HG03342 (cell line): ENCODE data around the gene KLHL2.
"Not testable (repeated sequence)": the region's sequence is repeated elsewhere in the genome, so short reads cannot be mapped to it uniquely, and the experiment has no call there.

Experiments used
- ATAC-seq: cut with Tn5 transposase; IDR thresholded peaks from one replicate; pipeline ENCODE4 v1.9.1; 2021; ENCODE audit warnings: mild to moderate bottlenecking, moderate library complexity; ENCODE audit not compliant: unreplicated experiment

The KLHL2 gene

GRCh38 chr4:165327211-165328100 lies 120.1 kb downstream of the KLHL2 start, which contains the start of gene MSMO1:
Gene MSMO1 (plus strand): TSS chr4:165327669. CDS start chr4:165333371, 5,702 bp downstream.
- peak; percentile 98 for ATAC-seq

GRCh38 chr4:165328101-165328425 lies 120.7 kb downstream of the KLHL2 start:
- no peak for ATAC-seq

DNA sequence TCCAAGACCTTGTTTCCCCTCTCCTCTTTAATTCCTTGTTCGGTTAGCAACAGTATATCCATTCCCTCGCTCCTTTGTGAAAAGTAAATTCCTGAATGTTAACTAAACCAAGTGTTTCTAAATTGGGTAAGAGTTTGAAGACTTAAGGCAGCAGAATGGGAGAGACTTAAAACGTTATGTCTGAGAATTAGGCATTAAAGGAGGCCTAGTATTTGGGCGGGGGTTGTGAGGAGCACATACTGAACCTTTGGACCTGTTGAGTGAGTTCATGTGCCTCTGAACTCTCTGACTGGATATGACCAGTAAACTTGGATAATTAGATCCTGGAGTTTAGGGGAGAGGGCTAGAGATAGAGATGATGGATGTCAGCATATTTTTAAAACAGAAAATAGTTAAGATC lies 121.3 kb downstream of the KLHL2 start:
- no peak for ATAC-seq

- no peak for ATAC-seq
Observed at GRCh38 chr4:165330071-165330470, 122.7 kb downstream of the KLHL2 start.

GRCh38 chr4:165330666-165331065 lies 123.3 kb downstream of the KLHL2 start:
- no peak for ATAC-seq

GRCh38 chr4:165331359-165331758 lies 124.0 kb downstream of the KLHL2 start:
- no peak for ATAC-seq

DNA sequence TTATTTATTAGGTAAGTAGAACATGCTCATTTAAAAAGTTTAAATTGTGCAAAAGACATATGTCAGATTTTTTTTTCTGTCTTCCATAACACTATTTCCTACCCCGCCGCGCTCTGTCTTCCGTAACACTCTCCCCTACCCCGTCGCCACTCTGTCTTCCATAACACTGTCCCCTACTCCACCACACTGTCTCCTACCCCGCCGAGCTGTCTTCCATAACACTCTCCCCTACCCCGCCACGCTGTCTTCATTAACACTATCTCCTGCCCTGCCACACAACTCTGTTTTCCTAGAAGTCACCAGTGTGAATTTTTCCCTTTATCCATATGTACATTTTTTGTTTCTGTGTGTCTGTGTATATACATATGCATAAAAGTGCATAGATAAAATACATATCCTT lies 124.5 kb downstream of the KLHL2 start:
- no peak for ATAC-seq

- ATAC-seq = no peak
Observed at GRCh38 chr4:165332502-165332901, 125.1 kb downstream of the KLHL2 start.

DNA sequence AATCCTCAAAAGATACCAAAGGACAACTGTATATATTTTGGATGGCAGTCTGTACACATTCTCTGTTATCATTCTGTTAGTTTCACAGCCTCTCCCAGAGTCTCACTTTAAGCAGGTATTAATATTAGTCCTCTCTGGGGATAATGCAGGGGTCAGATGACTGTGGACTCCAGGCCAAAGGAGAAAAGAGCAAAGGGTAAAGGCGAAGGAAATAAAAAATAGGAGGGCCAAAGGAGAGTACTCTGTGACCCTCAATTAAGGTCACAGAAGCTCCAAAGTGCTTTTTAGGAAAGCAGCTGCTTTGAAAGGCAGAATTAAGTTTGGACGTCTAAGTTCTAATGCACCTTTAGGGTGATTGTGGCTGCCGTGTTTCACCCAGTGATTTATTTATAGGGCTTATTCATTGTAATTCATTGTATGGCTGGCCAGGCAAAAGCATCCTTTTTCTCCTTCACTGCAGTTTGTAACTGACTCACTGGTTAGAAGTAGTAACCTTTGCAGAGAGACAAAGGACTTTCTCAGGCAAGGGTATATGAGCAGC lies 127.9 kb downstream of the KLHL2 start:
- ATAC-seq = no peak

- ATAC-seq = no peak
Observed at GRCh38 chr4:165336743-165337142, 129.4 kb downstream of the KLHL2 start.

GRCh38 chr4:165342340-165342739 lies 135.0 kb downstream of the KLHL2 start:
- ATAC-seq = not testable (repeated sequence)

- no peak for ATAC-seq
Observed at GRCh38 chr4:165343353-165344191, 136.2 kb downstream of the KLHL2 start.

DNA sequence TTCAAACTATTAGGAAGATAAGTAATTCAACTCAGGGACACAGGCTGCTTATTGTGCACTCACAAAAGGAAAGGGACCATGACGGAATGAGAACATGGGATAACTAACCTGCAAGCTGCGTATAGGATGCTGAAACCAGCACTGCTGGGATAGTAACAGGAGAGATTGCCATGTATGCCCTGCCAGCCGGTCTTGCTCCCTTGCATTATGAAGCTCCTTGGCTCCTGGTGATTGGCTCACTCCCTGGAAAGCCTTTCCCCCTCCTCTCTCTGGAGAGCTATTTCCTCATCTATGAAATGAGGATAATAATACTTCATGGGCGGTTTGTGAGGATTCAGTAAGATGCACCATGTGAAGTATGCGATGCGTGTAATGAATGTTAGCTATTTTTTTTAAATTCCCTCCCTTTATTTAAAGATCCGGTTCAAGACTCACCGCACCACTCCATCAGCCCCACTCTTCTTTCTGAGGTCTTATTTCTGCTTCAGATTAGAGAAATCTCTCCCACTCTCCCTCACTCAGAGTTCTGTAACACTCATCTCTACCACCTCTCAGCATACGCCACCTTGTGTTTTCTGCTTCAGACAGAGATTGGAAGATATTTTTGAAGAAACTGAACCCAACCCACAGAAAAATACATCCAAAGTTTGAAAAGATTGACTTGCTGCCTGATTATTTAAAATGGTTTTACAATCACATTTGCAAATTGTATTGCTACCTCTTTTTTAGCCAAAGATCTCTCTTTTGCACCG lies 138.5 kb downstream of the KLHL2 start:
- no peak for ATAC-seq

- no peak for ATAC-seq
Observed at GRCh38 chr4:165347647-165348569, 140.5 kb downstream of the KLHL2 start.

DNA sequence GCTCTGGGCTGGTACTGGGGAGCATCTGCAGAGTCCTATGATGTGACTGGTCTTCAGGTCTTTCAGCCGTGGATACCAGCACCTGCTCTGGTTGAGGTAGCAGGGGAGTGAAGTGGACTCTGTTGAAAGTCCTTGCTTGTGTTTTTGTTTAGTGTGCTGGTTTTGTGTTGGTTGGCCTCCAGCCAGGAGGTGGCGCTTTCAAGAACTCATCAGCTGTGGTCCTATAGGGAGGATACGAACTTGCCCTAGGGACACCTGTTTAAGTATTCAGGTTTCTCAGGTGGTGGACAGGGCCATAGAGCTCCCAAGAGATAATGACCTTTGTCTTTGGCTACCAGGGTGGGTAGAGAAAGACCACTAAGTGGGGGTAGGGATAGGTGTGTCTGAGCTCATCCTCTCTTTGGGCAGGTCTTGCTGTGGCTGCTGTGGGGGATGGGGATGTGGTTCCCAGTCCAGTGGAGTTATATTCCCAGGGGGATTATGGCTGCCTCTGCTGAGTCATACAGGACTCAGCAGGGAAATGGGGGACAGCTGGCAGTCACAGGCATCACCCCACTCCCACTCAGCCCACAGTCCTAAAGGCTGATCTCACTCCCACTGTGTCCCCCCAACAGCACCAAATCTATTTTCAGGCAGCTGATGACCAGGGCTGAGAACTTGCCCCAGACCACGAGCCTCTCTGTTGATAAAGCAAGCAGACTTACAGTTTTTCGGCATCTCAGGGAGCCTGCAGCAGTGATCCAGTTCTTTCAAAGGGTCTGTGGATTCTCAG lies 144.2 kb downstream of the KLHL2 start:
- no peak for ATAC-seq

DNA sequence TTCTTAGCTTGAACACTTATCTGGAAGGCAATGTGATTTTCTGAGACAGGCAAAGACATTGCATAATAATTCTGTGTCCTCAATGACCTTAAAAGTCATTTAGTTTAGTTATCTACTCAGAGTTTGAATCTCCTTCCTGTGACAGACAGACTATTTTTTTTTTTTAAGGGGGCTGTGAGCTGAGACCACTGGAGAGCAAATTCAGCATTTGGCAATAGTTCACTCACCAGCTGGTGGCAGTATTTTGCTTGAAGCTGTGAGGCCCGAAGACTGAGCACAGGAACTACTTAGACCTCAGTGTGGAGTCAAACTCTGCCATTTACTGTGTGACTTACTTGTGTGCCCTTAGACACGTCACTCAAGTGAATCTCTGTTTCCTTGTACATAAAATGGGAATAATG lies 148.5 kb downstream of the KLHL2 start:
- ATAC-seq = no peak

- peak; percentile 47 for ATAC-seq
Observed at GRCh38 chr4:165359506-165359905, 152.1 kb downstream of the KLHL2 start.

- no peak for ATAC-seq
Observed at GRCh38 chr4:165360041-165360695, 152.8 kb downstream of the KLHL2 start.
